ENCODE results near the gene TBC1D24. TPM values are rescaled to one million over a fixed set of nuclear protein-coding genes. Genes with fewer than 3 reads are reported as not detected.

TBC1D24 gene
- total RNA-seq, 1 donor = 19.4 TPM

DNA sequence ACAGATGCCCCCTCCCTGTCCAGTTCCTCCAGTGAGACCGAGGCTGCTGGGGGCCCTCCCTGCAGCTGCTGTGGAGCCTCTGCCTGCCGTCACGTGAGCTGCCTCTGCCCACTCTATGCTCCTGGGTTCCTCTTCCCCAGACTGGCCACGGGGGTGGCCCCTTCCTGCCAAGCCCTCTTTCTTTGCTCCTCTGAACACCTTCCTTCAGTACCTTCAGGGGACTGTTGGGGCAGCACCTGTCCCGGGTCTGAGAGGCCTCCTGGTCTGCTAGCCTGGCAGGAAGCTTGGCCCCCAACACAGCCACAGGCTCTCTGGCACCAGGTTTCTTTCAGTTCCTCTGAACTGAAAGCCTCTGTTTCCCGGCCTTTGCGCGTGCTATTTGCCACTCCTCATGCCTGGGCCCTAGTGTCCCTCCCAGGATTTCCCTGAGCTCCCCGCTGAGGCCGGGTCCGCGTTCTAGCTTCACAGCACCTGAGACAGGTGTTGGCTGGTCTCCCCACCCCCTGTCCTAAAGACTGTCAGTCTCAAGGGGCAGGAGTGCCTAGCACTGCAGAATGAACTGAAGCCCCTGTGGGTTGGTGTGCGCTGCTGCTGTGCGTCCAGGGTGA is 32.2 kb downstream of the TBC1D24 start:
- TF ChIP-seq, protein P1, sequence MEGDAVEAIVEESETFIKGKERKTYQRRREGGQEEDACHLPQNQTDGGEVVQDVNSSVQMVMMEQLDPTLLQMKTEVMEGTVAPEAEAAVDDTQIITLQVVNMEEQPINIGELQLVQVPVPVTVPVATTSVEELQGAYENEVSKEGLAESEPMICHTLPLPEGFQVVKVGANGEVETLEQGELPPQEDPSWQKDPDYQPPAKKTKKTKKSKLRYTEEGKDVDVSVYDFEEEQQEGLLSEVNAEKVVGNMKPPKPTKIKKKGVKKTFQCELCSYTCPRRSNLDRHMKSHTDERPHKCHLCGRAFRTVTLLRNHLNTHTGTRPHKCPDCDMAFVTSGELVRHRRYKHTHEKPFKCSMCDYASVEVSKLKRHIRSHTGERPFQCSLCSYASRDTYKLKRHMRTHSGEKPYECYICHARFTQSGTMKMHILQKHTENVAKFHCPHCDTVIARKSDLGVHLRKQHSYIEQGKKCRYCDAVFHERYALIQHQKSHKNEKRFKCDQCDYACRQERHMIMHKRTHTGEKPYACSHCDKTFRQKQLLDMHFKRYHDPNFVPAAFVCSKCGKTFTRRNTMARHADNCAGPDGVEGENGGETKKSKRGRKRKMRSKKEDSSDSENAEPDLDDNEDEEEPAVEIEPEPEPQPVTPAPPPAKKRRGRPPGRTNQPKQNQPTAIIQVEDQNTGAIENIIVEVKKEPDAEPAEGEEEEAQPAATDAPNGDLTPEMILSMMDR (IDR thresholded peaks at IDR 0.05; ENCODE audit: insufficient read depth, low read depth, low read length) = no peak
- H3K4me3 ChIP-seq (ENCODE audit: low read depth, low read length) = no peak overlapping the region
- DNase-seq (ENCODE audit: low read depth) = no peak

DNA sequence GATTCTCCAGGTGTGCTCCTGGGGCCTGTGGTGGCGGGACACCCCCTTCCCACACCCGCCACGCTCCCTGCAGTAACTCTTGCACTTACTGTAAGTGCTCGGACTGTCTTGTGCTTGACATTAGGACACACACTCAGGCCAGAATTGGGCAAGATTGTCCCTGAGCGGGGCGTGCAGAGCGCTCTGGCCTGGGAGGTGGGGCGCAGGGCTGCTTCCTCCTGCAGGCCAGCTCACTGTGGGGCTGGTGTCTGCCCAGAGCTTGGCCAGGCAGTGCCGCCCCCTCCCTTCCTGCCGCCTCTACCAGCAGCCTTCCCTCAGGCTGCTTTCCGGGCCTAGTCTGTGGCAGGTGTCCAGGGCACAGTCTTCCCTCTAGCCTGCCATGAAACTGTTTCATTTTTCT is 32.7 kb downstream of the TBC1D24 start:
- no peak overlapping the region for H3K4me3 ChIP-seq (ENCODE audit: low read depth, low read length)
- no peak for DNase-seq (ENCODE audit: low read depth)
- TF ChIP-seq, protein P1 (IDR thresholded peaks at IDR 0.05; ENCODE audit: insufficient read depth, low read depth, low read length) = no peak

DNA sequence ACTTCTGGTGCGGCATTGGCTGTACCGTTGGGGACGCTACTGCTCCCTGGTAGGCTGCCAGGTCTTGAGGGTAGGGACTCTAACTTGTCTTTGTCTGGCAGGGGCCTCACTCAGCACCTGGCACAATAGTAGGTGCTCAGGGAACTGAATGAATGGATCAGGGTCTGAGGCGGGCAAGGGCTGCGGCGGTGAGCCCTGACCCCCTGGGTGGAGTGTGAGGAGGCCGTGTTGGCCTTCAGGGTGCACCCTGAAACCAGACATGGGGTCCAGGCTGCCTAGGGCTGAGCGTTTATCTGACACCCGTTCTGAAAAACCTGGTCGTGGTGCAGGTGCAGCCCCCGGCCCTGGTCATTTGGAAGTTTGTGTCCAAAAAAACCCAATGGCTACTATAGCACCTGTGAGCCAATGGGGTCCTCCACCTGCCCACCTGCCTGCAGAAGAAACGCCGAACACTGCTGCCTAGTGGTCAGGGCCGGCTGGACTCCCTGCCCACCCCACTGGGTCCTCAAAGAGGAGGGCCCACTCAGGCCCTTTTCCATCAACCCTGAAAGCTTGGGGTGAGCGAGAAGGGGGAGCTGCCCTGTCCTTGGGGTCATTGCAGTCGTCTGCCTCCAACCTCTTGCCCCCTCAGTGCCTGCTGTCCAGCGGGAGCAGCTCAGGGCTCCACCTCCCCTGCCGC is 33.9 kb downstream of the TBC1D24 start:
- H3K4me3 ChIP-seq (ENCODE audit: low read depth, low read length) = no peak overlapping the region
- DNase-seq (ENCODE audit: low read depth) = no peak
- TF ChIP-seq, protein P1 (IDR thresholded peaks at IDR 0.05; ENCODE audit: insufficient read depth, low read depth, low read length) = no peak

DNA sequence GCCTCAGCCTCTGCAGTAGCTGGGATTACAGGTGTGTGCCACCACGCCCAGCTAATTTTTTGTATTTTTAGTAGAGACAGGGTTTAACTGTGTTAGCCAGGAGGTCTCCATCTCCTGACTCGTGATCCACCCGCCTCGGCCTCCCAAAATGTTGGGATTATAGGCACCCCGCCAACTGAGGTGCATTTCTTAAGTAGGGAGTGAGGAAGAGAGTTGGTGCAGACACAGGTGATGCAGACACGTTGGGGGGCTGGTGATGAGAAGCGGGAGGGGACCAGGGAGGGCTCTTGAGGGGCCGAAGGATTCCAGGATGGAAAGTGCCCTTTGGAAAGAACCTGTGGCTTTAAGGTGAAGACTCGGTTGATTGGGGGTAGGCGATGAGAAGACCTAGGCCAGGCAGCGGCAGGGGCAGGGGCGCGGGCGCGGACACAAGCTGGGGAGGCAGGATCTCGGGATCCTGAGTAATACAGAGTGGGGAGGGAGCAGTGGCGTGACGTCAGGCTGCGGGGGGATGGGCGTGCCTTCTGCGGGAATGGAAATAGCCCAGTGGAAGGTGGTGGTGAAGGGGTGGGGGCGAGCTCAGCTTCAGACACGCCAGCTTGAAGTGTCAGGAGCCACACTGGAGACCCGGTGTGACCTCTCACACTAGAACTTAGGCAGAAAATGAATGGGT is 36.3 kb downstream of the TBC1D24 start:
- DNase-seq (ENCODE audit: low read depth) = peak; percentile 86
- peak overlapping the region; percentile 30 for H3K4me3 ChIP-seq (ENCODE audit: low read depth, low read length)
- TF ChIP-seq, protein P1 (IDR thresholded peaks at IDR 0.05; ENCODE audit: insufficient read depth, low read depth, low read length) = no peak

DNA sequence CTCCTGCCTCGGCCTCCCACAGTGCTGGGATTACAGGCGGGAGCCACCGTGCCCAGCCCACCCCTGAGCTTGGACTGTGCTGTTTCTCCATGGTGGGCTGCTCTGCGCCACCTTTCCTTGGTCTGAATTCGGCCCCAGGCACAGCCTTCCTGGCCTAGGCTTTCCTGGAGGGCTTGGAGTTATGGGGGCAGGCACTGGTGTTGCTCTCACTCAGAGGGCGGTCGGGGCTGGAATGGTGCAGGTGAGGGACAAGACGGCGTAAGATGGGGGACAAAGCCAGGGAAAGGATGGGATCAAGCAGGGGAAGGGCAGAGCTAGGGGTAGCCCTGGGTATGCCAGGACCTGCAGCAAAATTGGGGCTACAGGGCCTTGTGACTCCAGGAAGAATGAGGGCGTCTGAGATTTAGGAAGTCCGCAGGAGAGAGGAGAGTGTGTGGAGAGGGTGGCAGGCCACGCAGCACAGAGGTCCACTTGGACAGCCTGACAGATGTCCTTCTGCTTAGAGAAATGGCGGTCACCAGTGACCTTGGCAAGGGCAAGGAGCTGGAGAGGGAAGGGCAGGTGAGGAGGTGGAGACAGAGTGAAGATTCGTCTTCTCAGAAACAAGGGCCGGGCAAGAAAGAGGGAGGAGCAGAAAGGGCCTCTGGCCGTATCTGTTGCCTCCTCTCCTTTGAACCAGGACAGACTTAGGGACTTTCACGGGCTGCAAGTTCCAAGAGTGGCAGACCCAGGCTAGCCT is 37.2 kb downstream of the TBC1D24 start:
- TF ChIP-seq, protein P1 (IDR thresholded peaks at IDR 0.05; ENCODE audit: insufficient read depth, low read depth, low read length) = no peak
- DNase-seq (ENCODE audit: low read depth) = no peak

DNA sequence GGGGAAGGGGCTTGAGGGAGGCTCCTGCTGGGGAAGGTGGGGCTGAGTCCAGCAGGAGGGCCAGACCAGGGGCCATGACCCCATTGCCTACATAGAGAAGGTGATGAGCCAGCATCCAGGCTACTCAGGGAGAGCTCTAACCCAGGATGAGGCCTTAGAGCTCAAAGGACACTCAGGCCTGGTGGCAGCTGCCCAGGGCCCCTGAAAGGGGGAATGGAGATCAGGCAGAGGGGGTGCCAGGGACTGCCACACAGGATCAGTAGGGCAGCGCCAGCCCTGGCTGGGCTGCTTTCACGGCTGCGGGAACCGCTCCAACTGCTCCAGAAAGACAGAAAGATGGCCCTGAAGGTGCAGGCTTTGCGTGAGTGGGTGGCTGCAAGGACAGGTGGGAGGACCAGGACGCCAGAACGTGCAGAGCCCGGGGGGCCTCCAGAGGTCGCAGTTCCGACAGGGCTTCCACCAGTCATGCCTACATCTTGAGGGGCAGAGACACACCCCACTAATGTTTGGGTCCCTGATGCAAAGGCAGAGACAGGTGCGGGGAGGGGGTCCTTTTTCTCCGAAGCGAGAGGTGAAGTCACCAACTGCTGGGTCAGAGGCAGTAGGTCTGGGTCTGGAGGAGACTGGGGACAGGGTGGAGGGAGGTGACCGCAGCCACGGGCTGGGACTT is 37.9 kb downstream of the TBC1D24 start:
- DNase-seq (ENCODE audit: low read depth) = no peak
- peak overlapping the region; percentile 96 for H3K4me3 ChIP-seq (ENCODE audit: low read depth, low read length)
- TF ChIP-seq, protein P1 (IDR thresholded peaks at IDR 0.05; ENCODE audit: insufficient read depth, low read depth, low read length) = no peak

More for the DNA sequence above, 37.2 kb downstream of the TBC1D24 start:
- no peak overlapping the region for H3K4me3 ChIP-seq (ENCODE audit: low read depth, low read length)

Measured in fibroblast of villous mesenchyme (primary cell).